Measurements from ENCODE around the gene POTEF.
"Not testable (repeated sequence)": the region's sequence is repeated elsewhere in the genome, so short reads cannot be mapped to it uniquely, and the experiment has no call there.

The POTEF gene

DNA sequence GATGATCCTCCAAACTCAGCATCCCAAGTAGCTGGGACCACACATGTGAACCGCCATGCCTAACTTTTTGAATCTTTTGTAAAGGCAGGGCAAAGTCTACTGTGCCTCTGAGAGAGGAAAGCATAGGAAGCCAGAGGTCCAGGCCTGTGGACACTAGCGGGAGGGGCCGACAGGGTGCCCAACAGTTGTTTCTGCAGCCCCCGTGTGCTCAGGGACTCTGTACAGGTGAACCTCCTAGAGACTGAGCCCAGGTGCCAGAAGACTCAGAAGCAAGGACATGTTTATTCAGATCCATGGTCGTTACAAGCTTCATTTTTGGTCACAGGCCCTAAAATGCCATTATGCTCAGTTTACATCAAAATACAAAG lies 22.1 kb upstream of the POTEF start:
- H3K9ac ChIP-seq (ENCODE audit: low read depth, low read length); H3K4me3 ChIP-seq (ENCODE audit: low read length); H3K27me3 ChIP-seq (ENCODE audit: control insufficient read depth, insufficient read depth, low read length); H3K4me2 ChIP-seq (ENCODE audit: low read length); H3K4me1 ChIP-seq (ENCODE audit: control insufficient read depth, insufficient read depth, low read length); H3K9me3 ChIP-seq (replicated peaks; ENCODE audit: low read length): not testable (repeated sequence)
- peaks cover 13% of the 10 kb centered on the region for H3K36me3 ChIP-seq (ENCODE audit: insufficient read depth, low read length)

DNA sequence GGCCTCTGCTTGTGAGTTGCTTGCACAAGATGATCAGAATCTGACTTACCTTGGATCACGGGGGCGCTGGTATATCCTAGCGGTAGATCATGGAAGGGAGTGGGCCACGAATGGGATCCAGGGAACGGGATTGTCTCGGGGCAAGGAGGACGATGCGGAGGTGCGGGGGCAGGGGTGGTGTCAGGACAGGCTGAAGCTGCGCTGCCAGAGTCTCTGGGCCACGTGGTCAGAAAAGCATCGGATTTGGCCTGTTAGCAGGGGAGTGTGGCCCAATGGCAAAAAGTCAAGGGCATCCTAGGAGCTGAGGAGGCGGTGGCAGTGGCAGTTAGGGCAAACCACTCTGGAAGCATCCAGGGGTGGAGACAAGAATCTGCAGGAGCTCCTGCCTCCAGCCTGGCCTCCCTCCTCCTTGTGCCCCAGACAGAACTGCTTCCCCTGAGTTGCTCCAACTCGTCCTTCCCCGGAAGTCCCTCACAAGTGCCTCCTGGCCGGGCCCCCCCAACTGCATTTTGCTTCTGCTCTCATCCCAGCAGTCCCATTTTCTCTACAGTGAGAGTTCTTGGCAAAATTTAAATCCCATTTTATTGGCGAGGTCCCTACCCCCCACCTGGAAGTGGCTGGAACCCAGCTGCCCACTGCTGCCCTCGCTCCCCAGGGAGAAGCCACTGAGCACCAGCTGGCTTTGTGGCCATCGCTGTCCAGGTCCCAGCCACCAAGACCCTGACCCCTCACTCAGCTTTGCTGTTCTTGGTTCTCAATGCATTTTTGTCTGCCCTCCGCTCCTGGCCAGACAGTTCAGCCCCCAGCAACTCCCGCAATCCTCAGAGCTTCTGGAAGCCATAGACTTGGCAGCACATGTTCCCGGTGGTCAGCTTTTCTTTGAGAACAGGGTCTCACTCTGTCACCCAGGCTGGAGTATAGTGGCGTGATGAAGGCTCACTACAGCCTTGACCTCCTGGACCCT lies 21.4 kb upstream of the POTEF start:
- Histone ChIP-seq H3K4me1 (ENCODE audit: control insufficient read depth, insufficient read depth, low read length) (no peaks in the 10 kb centered on the region), H3K27me3 (ENCODE audit: control insufficient read depth, insufficient read depth, low read length) (no peaks in the 10 kb centered on the region), H3K4me2 (ENCODE audit: low read length) (no peak overlapping the region), H3K9ac (ENCODE audit: low read depth, low read length) (no peak overlapping the region), H3K9me3 (replicated peaks; ENCODE audit: low read length) (no peaks in the 10 kb centered on the region), H3K36me3 (ENCODE audit: insufficient read depth, low read length) (peaks cover 13% of the 10 kb centered on the region), H3K4me3 (ENCODE audit: low read length) (no peak overlapping the region)

- H3K4me2 ChIP-seq (ENCODE audit: low read length); H3K27me3 ChIP-seq (ENCODE audit: control insufficient read depth, insufficient read depth, low read length); H3K9ac ChIP-seq (ENCODE audit: low read depth, low read length); H3K4me3 ChIP-seq (ENCODE audit: low read length); H3K9me3 ChIP-seq (replicated peaks; ENCODE audit: low read length); H3K4me1 ChIP-seq (ENCODE audit: control insufficient read depth, insufficient read depth, low read length); H3K36me3 ChIP-seq (ENCODE audit: insufficient read depth, low read length): not testable (repeated sequence)
These were observed 19.5 kb upstream of the POTEF start for GRCh38 chr2:130148515-130148914.

- not testable (repeated sequence) for H3K4me1 ChIP-seq (ENCODE audit: control insufficient read depth, insufficient read depth, low read length); H3K27me3 ChIP-seq (ENCODE audit: control insufficient read depth, insufficient read depth, low read length); H3K9me3 ChIP-seq (replicated peaks; ENCODE audit: low read length); H3K36me3 ChIP-seq (ENCODE audit: insufficient read depth, low read length)
- Histone ChIP-seq H3K9ac (ENCODE audit: low read depth, low read length) (peak within 1 kb of the TSS; percentile 30), H3K4me3 (ENCODE audit: low read length) (peak within 1 kb of the TSS; percentile 67), H3K4me2 (ENCODE audit: low read length) (peak within 1 kb of the TSS; percentile 82)
These were observed 16.0 kb upstream of the POTEF start, which contains the start of gene CCDC74B for GRCh38 chr2:130145006-130145414. TSS of gene CCDC74B (minus strand) at chr2:130145112. CDS start at chr2:130144996, 116 bp downstream.

GRCh38 chr2:130143266-130144039 lies 14.4 kb upstream of the POTEF start:
- H3K27me3 ChIP-seq (ENCODE audit: control insufficient read depth, insufficient read depth, low read length); H3K36me3 ChIP-seq (ENCODE audit: insufficient read depth, low read length); H3K4me3 ChIP-seq (ENCODE audit: low read length); H3K4me2 ChIP-seq (ENCODE audit: low read length); H3K9ac ChIP-seq (ENCODE audit: low read depth, low read length); H3K9me3 ChIP-seq (replicated peaks; ENCODE audit: low read length); H3K4me1 ChIP-seq (ENCODE audit: control insufficient read depth, insufficient read depth, low read length): not testable (repeated sequence)

DNA sequence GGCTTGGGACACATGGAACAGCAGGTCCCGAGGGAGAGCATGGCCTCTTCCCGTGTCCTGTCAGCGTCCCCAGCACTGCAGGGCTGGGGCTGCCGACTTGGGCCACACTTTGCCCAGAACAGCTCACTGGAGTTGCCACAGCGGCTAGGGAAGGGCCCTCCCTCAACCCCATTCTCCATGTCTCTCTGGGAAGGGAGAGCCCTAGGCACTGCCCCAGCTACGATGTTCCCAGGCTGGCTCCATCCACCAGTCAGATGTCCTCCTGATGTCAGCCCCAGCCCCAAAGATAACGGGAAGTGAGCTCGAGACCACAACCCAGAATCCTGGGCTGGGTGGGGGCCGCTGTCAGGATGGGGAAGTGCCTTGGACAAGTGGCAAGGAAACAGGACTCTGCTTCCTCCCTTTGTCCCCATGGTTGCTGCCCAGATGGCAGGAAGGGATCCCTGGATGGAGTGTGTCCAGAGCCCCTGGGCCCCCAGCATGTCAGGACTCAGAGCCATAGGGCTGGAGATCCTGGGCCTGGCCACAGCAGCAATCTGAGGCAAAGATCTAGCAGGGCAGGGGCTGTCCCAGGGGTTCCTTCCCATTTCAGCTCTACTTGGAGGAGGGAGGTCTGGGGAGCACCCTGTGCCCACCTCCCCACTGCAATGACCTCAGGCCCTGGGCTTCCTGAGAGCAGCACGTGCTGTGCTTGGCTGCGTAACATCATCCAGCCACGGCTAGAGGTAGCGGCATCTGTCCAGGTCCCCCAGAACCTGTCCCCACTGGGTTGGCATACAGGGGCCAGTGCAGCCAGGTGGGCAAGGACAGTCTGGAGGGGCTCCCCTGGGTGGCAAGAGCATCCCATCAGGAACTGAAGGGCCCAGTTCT lies 13.6 kb upstream of the POTEF start:
- not testable (repeated sequence) for H3K4me1 ChIP-seq (ENCODE audit: control insufficient read depth, insufficient read depth, low read length); H3K4me3 ChIP-seq (ENCODE audit: low read length); H3K4me2 ChIP-seq (ENCODE audit: low read length); H3K36me3 ChIP-seq (ENCODE audit: insufficient read depth, low read length); H3K9me3 ChIP-seq (replicated peaks; ENCODE audit: low read length); H3K27me3 ChIP-seq (ENCODE audit: control insufficient read depth, insufficient read depth, low read length); H3K9ac ChIP-seq (ENCODE audit: low read depth, low read length)

- not testable (repeated sequence) for H3K4me2 ChIP-seq (ENCODE audit: low read length); H3K36me3 ChIP-seq (ENCODE audit: insufficient read depth, low read length); H3K27me3 ChIP-seq (ENCODE audit: control insufficient read depth, insufficient read depth, low read length); H3K4me3 ChIP-seq (ENCODE audit: low read length); H3K9ac ChIP-seq (ENCODE audit: low read depth, low read length); H3K9me3 ChIP-seq (replicated peaks; ENCODE audit: low read length); H3K4me1 ChIP-seq (ENCODE audit: control insufficient read depth, insufficient read depth, low read length)
These were observed 12.8 kb upstream of the POTEF start for GRCh38 chr2:130141645-130142370.

- not testable (repeated sequence) for H3K9ac ChIP-seq (ENCODE audit: low read depth, low read length); H3K4me2 ChIP-seq (ENCODE audit: low read length); H3K4me3 ChIP-seq (ENCODE audit: low read length); H3K9me3 ChIP-seq (replicated peaks; ENCODE audit: low read length); H3K36me3 ChIP-seq (ENCODE audit: insufficient read depth, low read length); H3K4me1 ChIP-seq (ENCODE audit: control insufficient read depth, insufficient read depth, low read length); H3K27me3 ChIP-seq (ENCODE audit: control insufficient read depth, insufficient read depth, low read length)
These were observed 12.0 kb upstream of the POTEF start for GRCh38 chr2:130141002-130141401.

GRCh38 chr2:130140516-130140915 lies 11.5 kb upstream of the POTEF start:
- not testable (repeated sequence) for H3K4me1 ChIP-seq (ENCODE audit: control insufficient read depth, insufficient read depth, low read length); H3K4me2 ChIP-seq (ENCODE audit: low read length); H3K27me3 ChIP-seq (ENCODE audit: control insufficient read depth, insufficient read depth, low read length); H3K9ac ChIP-seq (ENCODE audit: low read depth, low read length); H3K4me3 ChIP-seq (ENCODE audit: low read length); H3K9me3 ChIP-seq (replicated peaks; ENCODE audit: low read length); H3K36me3 ChIP-seq (ENCODE audit: insufficient read depth, low read length)

DNA sequence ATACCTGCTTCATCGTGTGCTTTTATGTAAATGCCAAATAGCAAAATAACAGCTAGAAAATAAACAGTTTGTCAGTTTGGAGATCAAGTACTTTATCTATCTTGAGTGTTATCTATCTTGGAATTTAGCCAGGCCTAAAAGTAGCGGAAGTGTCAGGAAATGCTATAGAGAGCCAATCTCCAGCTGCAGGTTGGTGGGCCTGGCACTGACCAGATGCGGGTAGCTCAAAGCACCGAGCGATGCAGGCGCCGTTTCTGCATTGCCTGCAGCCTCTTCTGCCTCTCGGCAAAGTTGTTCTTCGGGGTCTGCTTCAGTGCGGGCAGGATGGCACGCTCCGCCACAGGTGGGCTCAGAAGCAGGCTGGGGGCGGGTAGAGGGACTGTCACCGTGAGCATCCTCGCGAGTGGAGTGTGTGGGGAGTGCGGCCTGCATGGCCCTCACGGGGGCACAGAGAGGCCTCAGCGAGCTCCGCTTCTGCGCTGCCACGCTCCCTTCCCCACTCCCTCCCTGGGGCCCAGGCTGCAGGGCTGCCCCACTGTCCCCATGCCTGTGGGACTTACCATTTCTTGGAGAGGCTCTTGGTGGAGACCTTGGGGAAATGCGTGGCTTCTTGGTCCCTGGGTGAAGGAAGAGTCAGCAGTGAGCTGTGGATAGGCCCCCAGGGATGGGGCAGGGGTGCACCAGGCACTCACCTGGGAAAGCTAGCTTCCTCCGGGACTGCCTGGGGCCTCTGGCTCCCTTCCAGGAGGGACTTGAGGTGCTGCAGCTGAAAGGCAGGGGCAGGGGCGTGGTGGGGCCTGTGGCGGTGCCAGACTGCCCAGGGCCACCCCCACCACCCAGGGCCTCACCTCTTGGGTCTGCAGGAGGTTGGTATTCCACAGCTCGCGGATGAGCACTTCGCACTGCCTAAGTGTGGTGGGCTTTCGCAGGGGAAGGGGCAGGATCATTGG lies 10.6 kb upstream of the POTEF start:
- H3K9ac ChIP-seq (ENCODE audit: low read depth, low read length); H3K36me3 ChIP-seq (ENCODE audit: insufficient read depth, low read length); H3K9me3 ChIP-seq (replicated peaks; ENCODE audit: low read length); H3K27me3 ChIP-seq (ENCODE audit: control insufficient read depth, insufficient read depth, low read length); H3K4me1 ChIP-seq (ENCODE audit: control insufficient read depth, insufficient read depth, low read length); H3K4me3 ChIP-seq (ENCODE audit: low read length); H3K4me2 ChIP-seq (ENCODE audit: low read length): not testable (repeated sequence)

Measured in skeletal muscle satellite cell (primary cell).